T follicular helper cell (primary cell): ENCODE data around the gene USP11.
A peak's percentile ranks its signal among the peaks of the same experiment; 100 is the strongest.

Experiments
- DNase-seq: peaks from one replicate; pipeline ENCODE4 v3.0.0-alpha.2; 2020; ENCODE audit warnings: low read depth
- total RNA-seq, 2 experiments: gene quantifications; one replicate each; lab custom pipeline; 2026; lab: John Stamatoyannopoulos, UW

Gene USP11
- total RNA-seq = 31.0 to 40.1 reads per million in 2 experiments

DNA sequence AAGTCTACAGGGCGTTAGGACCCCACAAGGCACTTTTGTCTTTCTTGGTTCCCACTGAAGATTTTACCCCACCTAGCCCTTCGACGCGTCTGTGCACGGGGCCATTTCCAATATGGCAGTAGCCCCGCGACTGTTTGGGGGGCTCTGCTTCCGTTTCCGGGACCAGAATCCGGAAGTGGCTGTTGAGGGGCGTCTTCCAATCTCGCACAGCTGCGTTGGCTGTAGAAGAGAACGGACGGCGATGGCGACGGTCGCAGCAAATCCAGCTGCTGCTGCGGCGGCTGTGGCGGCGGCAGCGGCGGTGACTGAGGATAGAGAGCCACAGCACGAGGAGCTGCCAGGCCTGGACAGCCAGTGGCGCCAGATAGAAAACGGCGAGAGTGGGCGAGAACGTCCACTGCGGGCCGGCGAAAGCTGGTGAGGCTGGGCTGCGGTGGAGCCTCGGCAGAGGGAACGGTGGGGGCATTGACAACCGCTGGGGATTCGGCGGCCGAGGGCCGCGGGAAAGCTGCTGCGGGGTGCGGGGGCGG, at the start of gene USP11:
TSS of gene USP11 (plus strand) at position 207 of the 530 bp plus-strand sequence. CDS start at position 242, 35 bp downstream.
- peak; percentile 12 for DNase-seq

DNA sequence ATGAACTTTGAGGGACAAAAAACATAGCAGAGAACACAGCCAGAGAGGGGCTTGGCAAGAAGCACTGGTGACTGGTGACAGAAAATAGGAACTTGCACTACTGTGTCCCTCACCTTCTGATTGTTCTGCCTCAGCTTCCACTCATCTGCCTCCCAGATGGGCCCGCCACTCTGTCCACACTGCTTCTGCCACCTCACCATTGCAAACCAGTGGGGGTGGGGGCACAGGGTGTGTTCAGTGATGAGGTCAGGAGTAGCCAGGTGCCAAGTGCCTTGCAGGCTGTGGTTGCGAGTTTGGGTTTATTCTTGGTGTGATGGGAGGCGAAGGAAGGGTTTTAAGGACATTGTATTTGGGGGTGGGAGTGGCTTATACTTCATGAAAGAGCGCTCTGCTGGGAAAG, 48.3 kb upstream of the USP11 start:
- no peak for DNase-seq

DNA sequence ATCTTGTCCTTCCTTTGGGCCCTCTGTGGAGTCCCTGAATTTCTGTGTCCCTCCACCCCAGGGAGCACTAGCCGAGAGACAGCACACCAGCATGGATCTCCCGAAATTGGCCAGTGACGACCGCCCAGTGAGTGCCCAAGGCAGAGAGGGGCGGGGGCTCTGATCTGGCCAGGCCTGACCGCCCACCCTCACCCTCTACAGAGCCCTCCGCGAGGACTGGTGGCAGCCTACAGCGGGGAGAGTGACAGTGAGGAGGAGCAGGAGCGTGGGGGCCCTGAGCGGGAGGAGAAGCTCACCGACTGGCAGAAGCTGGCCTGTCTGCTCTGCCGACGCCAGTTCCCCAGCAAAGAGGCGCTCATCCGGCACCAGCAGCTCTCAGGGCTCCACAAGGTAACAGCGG, 47.6 kb upstream of the USP11 start:
- no peak for DNase-seq

DNA sequence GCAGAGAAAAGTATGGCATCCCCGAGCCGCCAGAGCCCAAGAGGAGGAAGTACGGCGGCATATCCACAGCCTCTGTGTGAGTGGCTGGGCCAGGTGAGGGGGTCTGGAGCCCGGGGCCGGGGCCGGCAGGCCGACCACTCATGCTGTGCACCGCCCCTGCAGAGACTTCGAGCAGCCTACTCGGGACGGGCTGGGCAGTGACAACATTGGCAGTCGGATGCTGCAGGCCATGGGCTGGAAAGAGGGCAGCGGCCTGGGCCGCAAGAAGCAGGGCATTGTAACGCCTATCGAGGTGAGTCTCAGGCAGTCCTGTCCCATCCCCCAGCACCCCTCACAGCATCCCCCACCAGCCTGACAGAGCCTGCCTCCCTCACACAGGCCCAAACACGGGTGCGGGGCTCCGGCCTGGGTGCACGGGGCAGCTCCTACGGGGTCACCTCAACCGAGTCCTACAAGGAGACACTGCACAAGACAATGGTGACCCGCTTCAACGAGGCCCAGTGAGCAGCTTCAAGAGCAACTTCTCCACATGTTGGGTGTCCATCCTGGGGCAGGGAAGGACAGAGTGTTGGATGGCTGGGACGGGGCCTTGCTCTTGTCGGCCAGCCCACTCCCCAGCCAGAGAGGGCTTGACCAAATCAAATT, 46.6 kb upstream of the USP11 start:
- DNase-seq = no peak

DNA sequence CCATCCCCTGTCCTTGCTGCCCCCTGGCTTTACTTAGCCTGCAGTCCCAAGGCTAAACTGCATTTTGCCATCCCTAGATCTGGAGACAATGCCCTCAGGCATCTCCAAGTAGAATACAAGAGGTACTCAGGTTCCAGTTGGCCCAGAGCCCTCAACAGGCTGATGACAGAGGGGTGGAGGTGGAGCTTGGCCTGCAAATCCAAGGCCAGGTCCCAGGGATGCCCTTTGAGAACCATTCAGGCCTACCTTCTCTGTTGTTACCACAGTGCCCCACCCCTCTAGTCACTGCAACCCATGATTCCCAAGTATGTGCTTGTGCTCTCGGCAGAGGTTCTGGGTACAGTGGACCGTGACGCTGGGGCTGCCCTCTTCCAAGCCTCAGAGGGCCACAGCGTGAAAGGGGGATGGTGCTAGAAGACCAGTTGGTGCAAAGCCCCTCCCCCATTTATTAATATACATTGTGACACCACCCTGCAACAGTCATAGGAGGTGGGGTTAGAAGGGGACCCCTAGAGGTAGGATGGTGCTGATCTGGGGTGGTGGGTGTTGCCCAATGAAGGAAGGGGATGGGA, 45.6 kb upstream of the USP11 start:
- DNase-seq = no peak

DNA sequence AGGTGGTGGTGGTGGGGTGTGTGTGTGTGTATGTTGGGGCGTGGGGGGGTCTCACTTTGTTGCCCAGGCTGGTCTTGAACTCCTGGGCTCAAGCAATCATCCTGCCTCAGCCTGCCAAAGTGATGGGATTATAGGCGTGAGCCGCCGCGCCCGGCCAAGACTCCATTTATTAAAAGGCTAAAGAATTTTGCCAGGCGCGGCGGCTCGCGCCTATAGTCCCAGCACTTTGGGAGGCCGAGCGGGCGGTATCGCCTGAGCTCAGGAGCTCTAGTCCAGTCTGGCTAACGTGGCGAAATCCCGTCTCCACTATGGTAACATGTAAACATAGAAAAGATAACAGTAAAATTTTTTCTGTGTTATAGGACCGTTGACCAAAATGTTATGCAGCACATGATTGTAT, 42.9 kb upstream of the USP11 start:
- DNase-seq = no peak

DNA sequence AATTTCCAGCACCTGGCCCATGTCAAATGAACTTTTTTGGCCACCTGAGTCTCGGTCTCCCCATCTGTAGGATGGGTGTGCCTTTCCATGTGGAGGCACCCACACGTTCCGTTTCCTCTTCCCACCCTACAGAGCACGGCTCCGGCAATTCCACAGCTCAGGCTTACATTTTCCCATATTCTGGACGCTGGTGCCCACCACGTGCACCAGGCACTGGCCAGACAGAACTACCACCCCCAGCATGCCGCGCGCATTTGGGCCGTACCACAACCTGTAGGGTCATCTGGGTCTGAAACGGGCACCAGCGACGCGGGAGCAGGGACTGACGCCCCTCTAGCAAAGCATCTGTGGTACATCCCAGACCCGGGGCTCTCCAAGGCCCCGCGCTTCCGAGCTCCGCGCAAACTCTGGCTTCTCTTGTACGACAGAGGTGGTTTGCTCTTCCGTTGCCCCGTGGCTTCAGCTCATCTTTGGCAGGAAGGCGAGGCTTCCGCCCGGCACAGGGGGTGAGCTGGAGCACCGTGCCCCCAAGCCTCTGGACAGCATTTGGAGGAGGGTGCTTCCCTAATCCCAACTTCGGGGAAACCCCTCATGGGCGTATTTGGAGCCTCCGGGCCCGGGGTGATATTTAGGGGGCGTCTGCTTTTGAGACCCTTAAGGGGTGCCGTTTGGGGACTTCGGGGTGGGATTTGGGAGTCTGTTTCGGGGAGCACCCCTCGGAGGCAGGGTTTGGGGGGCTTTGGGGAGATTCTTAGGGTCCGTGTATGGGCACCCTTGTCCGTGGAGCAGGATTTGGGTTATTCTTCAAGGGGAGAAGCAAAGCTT, 42.2 kb upstream of the USP11 start:
- peak; percentile 68 for DNase-seq

DNA sequence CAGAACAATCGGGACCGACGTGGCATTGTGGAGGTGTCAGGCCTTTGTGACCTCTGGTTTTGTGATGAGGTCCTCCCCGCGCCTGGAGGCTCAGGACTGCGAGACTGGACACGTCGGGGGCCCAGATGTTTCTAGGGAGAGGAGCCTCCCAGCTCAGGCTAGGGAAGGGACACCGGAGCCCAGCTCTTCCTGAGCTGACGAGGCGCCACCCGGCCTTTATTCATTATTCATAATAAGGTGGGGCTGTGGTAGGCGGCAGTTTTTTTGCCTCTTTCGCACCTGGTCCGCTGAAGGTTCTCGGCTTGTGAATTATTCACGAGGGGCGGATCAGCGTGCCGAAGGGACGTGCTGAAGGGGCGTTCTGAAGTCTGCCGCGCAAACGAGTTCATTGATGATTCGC, 41.5 kb upstream of the USP11 start:
- DNase-seq = peak; percentile 29

DNA sequence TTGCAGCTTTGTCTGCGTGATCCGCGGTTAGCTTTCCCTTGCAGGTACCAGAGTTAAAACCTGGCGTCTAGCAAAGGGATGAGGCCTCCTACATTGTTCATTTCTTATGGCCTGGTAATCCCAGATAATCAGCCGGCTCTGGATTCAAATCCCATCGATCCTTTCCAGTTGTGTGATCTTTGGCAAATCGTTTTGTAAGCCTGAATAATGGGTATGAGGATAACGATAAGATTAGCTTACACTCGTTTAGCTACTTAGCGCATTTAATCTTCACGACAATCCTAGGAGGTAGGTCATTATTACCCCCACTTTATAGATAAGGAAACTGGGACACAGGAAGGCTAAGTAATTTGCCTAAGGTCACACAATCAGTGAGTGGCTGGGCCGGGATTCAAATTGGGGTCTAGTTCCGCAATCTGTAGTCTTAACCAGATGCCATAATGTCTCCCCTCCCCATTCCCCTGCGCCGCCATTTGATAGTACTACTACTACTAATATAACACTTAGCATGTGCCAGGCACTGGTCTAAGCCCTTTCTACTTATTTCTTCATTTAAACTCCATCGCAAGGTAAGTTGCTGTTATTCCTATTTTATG, 40.9 kb upstream of the USP11 start:
- no peak for DNase-seq

DNA sequence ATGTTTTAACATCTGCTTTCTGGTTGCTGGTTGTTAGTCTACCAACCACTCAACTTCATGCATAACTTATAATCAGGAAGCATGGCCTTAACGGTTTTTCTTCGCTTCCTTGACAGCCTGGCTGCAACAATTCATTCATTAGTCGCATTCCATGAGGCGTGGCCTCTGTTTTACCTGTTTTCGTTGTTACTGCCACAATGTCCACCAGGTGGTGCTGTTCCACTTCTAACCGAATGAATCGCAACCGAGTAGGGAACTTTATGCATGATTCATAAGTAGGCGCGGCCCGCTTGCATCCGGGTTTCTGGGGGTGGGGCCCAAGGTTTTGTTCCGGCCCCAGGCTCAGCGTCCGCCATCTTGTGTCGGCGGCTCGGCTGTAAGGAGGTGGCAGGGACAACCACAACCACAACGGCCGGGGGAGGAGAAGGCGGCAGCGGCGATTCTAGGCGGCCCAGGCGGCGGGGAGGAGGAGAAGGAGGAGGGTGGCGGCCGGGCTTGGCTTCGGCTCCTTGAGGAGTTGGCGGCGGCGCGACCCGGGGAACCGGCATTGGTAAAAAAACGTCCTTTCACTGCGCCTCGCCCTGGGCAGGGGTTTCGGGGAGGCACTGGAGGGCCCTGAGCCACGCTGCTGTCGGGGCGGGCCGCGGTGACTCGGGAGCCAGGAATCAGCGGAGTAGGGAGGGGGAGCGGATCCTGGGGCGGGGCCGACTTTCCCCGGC, 39.2 kb upstream of the USP11 start, which contains the start of gene UBA1:
TSS of gene UBA1 (plus strand) at position 355 of the 719 bp plus-strand sequence. CDS start 4,974 bp downstream, outside the sequence.
- DNase-seq = peak; percentile 97

DNA sequence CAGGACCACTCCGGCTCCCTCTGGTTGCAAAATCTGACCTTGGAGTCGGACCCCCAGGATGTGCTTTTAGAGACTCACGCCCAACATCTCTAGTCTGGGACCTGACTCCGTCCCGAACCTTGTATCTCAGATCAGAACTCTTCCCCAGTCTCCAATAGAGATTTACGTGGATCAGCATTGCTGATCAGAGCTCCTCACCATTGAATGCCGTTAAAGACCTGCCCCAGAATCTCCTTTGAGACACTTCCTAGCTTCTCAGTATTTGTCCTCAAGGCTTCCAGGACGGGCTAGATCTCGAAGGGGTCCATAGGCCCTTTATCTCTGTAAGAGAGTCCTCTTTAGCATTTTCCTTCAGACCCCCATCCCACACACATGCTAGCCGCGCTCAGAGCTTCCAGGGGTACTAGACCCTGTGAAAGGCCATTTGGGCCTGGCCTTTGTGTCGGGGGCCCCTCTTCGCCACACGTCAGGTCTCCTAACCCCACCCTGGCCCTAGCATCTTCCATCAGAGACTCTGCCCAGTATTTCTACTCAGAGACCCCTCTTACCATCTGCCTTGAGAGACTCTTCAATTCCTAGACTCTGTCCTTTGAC, 38.5 kb upstream of the USP11 start:
- no peak for DNase-seq

DNA sequence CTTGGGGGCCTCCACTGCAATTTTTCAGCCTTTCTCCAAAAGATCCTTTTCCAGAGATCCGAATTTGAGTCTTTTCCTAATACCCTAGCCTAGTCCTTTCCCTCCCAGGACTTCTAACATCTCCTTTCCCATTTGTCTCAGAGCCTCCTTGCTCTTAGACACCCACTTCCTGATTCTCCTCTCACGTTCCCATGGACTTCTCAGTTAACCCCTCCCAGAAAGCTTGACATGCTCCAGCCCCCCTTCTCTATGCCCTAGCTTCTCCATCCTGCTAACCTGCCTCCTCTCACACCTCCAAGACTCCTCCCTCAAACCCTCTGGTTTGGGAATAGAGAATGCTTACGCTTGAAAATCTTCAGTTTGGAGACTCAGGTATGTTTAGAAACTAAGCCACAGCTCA, 36.7 kb upstream of the USP11 start:
- DNase-seq = no peak

DNA sequence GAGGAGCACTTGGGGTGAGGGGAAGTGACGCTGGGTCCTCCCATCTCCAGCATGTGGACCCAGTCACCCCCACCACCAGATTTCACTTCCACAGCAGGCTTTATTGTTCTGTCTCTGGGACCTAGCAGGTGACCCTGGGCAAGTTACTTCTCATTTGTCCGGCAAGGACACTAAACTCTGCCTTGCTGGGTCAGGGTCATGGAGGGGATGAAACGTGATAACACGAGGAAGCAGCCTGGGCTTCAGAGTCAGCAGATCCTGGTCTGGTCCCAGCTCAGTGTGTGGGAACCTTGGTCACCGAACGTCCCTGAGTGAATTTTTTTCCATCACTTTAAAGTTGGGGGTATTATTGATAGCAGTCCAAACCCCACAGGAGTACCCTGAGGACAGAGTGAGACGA, 35.3 kb upstream of the USP11 start:
- no peak for DNase-seq

DNA sequence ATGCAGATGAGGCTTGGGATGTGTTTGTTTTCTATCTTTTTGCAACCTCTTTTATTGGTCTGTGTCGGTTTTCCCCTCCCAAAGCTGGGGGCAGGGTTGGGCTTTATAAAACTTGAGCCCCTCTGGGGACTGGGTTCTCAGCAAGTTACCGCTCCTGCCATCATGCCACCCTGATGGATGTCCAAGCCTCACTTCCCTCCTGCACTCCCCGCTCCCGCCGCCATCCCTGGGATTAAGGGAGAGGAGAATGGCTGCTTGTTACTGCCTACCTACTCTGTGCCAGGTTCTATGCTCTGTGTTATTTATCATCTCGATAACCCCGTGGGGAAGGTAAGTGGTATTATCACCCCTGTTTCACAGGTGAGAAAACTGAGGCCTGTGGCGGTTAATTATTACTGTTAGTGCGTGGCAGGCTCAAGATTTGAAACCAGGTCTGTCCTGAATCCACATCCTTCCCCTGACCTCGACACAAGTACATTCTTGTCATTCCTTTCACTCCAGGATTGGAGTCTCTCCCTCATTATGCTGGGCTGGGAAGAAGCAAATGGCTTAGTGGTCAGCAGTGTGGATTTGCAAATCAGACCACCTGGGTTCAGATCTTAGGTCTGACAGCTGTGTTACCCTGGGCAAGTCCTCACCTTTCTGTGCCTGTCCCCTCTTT, 34.7 kb upstream of the USP11 start:
- no peak for DNase-seq

DNA sequence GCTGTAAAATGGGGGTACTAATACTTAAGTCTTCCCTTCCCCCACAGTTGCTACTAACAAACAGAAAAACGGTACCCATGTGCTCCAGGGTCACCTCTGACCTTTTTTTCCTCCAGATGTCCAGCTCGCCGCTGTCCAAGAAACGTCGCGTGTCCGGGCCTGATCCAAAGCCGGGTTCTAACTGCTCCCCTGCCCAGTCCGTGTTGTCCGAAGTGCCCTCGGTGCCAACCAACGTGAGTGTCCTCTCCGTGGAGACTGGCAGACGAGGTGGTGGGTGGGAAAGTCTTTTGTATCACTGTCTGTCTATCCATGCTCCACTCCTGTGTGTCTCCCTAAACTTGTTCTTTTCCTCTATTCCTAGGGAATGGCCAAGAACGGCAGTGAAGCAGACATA, 34.1 kb upstream of the USP11 start:
- DNase-seq = no peak

DNA sequence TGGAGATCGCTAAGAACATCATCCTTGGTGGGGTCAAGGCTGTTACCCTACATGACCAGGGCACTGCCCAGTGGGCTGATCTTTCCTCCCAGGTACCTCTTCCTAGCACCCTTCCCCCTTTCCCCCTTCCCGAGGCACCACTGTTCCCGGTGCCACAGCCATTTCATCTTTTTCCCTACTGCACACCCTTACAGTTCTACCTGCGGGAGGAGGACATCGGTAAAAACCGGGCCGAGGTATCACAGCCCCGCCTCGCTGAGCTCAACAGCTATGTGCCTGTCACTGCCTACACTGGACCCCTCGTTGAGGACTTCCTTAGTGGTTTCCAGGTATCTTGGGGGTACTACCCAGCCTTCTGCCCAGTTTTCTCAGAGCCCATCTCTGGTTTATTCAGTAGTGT, 33.5 kb upstream of the USP11 start:
- DNase-seq = no peak

DNA sequence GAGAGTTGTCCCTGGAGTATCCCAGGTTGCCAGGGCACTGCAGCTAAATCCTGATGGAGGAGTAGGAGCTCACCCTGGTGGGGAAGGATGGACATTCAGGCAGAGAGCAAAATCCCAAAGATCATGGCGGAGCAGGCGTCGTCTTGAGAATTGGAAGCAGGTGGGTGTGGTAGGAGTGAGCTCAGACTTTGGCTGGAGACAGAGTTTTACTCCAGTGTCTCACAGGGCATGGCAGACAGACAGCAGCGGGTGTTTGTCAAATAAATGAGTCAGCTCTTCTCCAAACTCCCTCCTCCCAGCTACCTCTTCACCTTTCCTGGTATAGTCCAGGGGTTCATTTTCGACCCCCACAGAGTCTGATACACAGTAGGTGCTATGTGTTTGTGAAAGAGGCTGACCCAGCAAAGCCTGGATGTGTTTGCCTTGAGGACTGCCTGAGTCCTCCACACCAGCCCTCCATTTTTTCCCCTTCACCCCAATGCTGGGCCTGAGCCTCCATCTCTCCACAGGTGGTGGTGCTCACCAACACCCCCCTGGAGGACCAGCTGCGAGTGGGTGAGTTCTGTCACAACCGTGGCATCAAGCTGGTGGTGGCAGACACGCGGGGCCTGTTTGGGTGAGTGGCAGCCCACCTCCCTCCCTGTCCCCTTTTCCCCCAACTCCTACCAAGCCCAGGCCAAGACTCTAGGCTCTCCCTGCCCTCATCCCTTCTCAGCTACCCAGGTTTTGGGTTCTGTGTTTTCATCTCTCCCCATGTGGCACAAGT, 32.2 kb upstream of the USP11 start:
- DNase-seq = no peak

DNA sequence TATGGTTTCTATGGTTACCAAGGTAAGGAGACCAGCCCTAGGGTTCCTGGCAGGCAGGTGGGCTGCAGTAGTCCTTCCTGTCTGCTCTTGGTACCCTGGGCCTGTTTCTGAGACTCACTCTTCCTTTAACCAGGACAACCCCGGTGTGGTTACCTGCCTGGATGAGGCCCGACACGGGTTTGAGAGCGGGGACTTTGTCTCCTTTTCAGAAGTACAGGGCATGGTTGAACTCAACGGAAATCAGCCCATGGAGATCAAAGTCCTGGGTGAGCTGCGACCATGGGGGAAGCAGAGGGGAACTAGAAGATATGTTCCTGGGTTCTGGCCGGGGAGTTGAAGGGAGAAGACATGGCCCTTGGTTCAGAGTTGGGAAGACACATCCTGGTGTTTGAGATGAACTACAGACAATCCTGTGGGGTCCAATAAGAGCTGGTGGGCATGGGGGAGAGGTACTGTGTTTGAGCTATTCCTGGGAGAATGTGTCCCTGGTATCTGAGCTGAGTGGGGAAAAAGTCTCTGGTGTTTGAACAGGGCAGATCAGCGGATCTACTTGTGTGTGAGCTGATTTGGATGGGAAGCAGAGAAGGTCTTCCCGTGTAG, 31.4 kb upstream of the USP11 start:
- DNase-seq = no peak

DNA sequence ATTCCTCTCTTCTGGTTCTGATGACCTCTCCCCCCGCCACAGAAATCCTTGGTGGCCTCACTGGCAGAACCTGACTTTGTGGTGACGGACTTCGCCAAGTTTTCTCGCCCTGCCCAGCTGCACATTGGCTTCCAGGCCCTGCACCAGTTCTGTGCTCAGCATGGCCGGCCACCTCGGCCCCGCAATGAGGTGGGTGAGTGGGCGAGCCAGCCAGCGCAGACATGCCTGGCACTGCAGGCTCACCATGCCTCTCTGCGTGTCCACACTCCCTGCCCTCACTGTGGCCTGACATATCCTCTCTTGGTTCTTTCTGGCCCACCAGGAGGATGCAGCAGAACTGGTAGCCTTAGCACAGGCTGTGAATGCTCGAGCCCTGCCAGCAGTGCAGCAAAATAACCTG, 30.5 kb upstream of the USP11 start:
- DNase-seq = no peak

DNA sequence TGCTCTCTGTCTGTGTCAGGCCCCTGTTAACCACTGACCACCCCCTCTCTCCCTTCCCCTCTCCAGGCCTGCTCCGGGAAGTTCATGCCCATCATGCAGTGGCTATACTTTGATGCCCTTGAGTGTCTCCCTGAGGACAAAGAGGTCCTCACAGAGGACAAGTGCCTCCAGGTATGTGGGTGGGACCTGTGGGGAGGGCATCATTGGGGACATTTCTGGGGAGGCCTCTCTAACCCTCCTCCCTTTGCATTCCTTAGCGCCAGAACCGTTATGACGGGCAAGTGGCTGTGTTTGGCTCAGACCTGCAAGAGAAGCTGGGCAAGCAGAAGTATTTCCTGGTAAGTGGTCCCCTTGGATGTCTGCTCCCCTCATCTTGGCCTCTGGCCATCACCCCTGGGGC, 29.9 kb upstream of the USP11 start:
- no peak for DNase-seq
